Lower leg skin (tissue), 4 donors: ENCODE results near the gene FAM32A. TPM values are rescaled to one million over a fixed set of nuclear protein-coding genes. Genes with fewer than 3 reads are reported as not detected.

Experiments
- DNase-seq, 2 donors: peaks; one replicate each; pipeline ENCODE4 v3.0.0-alpha.2; 2019; ENCODE audit warnings: low spot score in 2 of 2
- H3K4me3 ChIP-seq: fragments of 200-600 bp; sonication (generic); 2 replicates; pipeline ENCODE4 v1.5.1; 2017; ENCODE audit warnings: mild to moderate bottlenecking, low read depth; ENCODE audit not compliant: poor library complexity, severe bottlenecking
- CTCF ChIP-seq, 3 donors: fragments of 450-650 bp; IDR thresholded peaks; one replicate each; pipeline ENCODE4 v1.5.1; 2016; ENCODE audit warnings: antibody characterized with exemption in 3 of 3, mild to moderate bottlenecking in 3 of 3, moderate library complexity in 2 of 3
- POLR2A ChIP-seq, 2 donors: fragments of 450-650 bp; IDR thresholded peaks; one replicate each; pipeline ENCODE4 v1.6.1; 2016 to 2017; ENCODE audit warnings: antibody characterized with exemption in 2 of 2, mild to moderate bottlenecking in 1 of 2, moderate library complexity in 1 of 2
- WGBS, 2 donors: methylation state at CpG; one replicate each; pipeline ENCODE4 v1.1.5; 2018; 5-methylcytosine and 5-hydroxymethylcytosine counted together
- intact Hi-C: fragments of 100-400 bp; cut with DNase I; formaldehyde crosslinking; loops from one replicate; pipeline ENCODE4 v1.15.0; 2023; ENCODE audit warnings: low total_unique reads
- total RNA-seq, 4 donors: library from RNA; depleted of rRNA; stranded (reverse); fragments of >200 nt; gene quantifications; one replicate each; pipeline ENCODE4 v1.1.0, GENCODE V29; 2016

FAM32A gene
- total RNA-seq, 4 donors from 2014 or later: 95.3 to 114 (median 105) TPM

- intact Hi-C loops: no loop called here
- 91 to 92% methylated on average over 27 to 28 of the region's 32 CpGs for WGBS, 2 donors
Observed at GRCh38 chr19:16224293-16225045, 39.3 kb downstream of the FAM32A start.

GRCh38 chr19:16225279-16226183 lies 40.3 kb downstream of the FAM32A start:
- H3K4me3 ChIP-seq: no peak overlapping the region
- intact Hi-C loops: no loop called here
- DNase-seq: peak in 1 of 2 donors; percentile 70
- TF ChIP-seq POLR2A (IDR thresholded peaks at IDR 0.05) (no peak), CTCF (IDR thresholded peaks at IDR 0.05) (no peak)
- 93 to 97% methylated on average over 19 of the region's 21 CpGs for WGBS, 2 donors

More at GRCh38 chr19:16224293-16225045, 39.3 kb downstream of the FAM32A start:
- no peak overlapping the region for H3K4me3 ChIP-seq
- TF ChIP-seq POLR2A (IDR thresholded peaks at IDR 0.05): no peak
- TF ChIP-seq CTCF (IDR thresholded peaks at IDR 0.05): no peak
- DNase-seq: peak in 1 of 2 donors; percentile 48

GRCh38 chr19:16226184-16226591 lies 41.0 kb downstream of the FAM32A start:
- no peak for TF ChIP-seq CTCF (IDR thresholded peaks at IDR 0.05)
- peak in 1 of 2 donors; percentile 82 for DNase-seq
- intact Hi-C loops: no loop called here
- no peak overlapping the region for H3K4me3 ChIP-seq
- 89 to 99% methylated on average over 13 to 16 of the region's 16 CpGs for WGBS, 2 donors

- no peak overlapping the region for H3K4me3 ChIP-seq
- 93 to 94% methylated on average over 22 to 27 of the region's 33 CpGs for WGBS, 2 donors
- DNase-seq: peak in 1 of 2 donors; percentile 80
- TF ChIP-seq CTCF (IDR thresholded peaks at IDR 0.05): no peak
- no peak for TF ChIP-seq POLR2A (IDR thresholded peaks at IDR 0.05)
- intact Hi-C loops: no loop called here
Observed at GRCh38 chr19:16226878-16227836, 41.9 kb downstream of the FAM32A start.
